AG04450 (cell line): ENCODE measurements around the gene FILIP1L. TPM values are rescaled to one million over a fixed set of nuclear protein-coding genes. Genes with fewer than 3 reads are reported as not detected.

ENCODE experiments used
- CTCF ChIA-PET: fragments of 300-600, 350-600 bp; formaldehyde crosslinking; extraction: SDS; loops from one replicate; lab custom pipeline; 2022; ENCODE audit warnings: antibody characterized with exemption, inconsistent platforms; lab: Charles Lee
- POLR2A ChIA-PET: fragments of 350-600 bp; formaldehyde crosslinking; extraction: SDS; loops from one replicate; lab custom pipeline; 2021; ENCODE audit warnings: antibody characterized with exemption, inconsistent platforms; lab: Yijun Ruan, JAX
- DNase-seq: peaks from one replicate; pipeline ENCODE4 v3.0.0-alpha.2; 2011; ENCODE audit warnings: low read depth, low spot score
- H3K27ac ChIP-seq: one replicate; pipeline ENCODE4 v1.5.1; 2012; ENCODE audit warnings: low read depth, low read length, control low read depth
- H3K27me3 ChIP-seq: one replicate; pipeline ENCODE4 v1.6.0; 2012; ENCODE audit warnings: low read length; ENCODE audit not compliant: control insufficient read depth, insufficient read depth
- H3K4me3 ChIP-seq: 2 replicates; pipeline ENCODE4 v1.5.1; 2011; ENCODE audit warnings: mild to moderate bottlenecking, low read depth, low read length, control low read depth
- H3K9me3 ChIP-seq: 2 replicates; pipeline ENCODE4 v1.5.1; 2012; ENCODE audit warnings: low read length; ENCODE audit not compliant: control insufficient read depth, insufficient read depth
- polyA plus RNA-seq: library from polyadenylated mRNA; depleted of rRNA; stranded (reverse); fragments of >200 nt; gene quantifications from 2 replicates; pipeline ENCODE4 v1.2.3, GENCODE V29; 2011
- TF ChIP-seq, protein P1 (sequence below): IDR thresholded peaks from 2 replicates; pipeline ENCODE4 v1.5.1; 2011; ENCODE audit warnings: low read depth, low read length, control low read depth, inconsistent platforms

FILIP1L gene
- polyA plus RNA-seq, 1 experiment: 75.5 TPM

DNA sequence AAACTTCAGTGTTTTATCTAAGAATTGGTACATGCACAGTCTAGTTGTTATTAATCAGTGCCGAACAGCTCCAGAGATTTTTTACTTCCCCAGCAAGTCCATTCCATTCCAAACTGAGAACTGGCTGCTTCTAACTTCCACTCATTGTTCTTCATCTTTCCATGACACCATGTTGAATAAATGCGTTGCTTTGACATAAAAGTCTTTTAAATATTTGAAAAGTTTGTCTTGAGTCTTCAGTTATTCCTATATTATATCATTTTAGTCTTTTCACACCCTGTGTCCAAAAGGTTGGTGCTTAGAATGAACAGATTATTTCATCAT lies 231.2 kb downstream of the FILIP1L start:
- no peaks in the 10 kb centered on the region for H3K27me3 ChIP-seq
- ChIA-PET POLR2A (no interaction called here), CTCF (no interaction called here)
- H3K4me3 ChIP-seq: no peak overlapping the region
- DNase-seq: no peak
- H3K9me3 ChIP-seq: no peaks in the 10 kb centered on the region
- H3K27ac ChIP-seq: no peak overlapping the region
- TF ChIP-seq, protein P1, sequence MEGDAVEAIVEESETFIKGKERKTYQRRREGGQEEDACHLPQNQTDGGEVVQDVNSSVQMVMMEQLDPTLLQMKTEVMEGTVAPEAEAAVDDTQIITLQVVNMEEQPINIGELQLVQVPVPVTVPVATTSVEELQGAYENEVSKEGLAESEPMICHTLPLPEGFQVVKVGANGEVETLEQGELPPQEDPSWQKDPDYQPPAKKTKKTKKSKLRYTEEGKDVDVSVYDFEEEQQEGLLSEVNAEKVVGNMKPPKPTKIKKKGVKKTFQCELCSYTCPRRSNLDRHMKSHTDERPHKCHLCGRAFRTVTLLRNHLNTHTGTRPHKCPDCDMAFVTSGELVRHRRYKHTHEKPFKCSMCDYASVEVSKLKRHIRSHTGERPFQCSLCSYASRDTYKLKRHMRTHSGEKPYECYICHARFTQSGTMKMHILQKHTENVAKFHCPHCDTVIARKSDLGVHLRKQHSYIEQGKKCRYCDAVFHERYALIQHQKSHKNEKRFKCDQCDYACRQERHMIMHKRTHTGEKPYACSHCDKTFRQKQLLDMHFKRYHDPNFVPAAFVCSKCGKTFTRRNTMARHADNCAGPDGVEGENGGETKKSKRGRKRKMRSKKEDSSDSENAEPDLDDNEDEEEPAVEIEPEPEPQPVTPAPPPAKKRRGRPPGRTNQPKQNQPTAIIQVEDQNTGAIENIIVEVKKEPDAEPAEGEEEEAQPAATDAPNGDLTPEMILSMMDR: no peak

DNA sequence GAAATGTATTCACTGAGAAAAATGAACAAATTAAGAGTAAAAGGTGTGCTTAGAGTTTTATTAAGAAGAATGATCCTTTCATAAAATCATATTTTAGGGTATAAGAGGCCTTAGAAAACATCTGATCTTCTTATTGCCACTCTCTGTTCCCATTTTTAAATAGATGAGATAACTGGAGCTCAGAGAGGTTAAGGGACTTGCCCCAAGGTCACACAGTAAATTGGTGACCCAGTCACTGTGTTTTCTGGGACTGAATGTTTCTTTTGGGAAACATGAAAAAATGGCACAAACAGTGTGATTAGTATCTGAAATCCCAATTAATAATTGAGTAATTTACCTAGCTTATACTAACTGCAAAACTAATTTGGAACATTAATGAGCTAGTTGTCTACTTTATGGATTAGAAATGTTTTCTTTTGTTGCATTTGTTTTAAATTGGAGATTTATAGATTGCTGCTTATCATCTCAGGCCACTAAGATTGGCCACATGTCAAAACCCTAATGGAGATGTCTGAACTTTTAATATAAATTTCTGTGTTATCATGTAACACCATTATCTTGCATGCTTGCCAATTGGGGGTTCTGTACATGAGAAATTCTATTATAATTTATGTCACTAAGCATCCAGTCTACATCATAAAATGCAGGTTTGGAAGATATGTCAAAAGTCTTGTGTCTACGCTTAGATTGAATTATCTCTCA lies 231.7 kb downstream of the FILIP1L start:
- Histone ChIP-seq H3K9me3 (no peaks in the 10 kb centered on the region), H3K4me3 (no peak overlapping the region), H3K27me3 (no peaks in the 10 kb centered on the region), H3K27ac (no peak overlapping the region)
- POLR2A ChIA-PET: no interaction called here
- no peak for DNase-seq
- CTCF ChIA-PET: no interaction called here
- TF ChIP-seq, protein P1: no peak

DNA sequence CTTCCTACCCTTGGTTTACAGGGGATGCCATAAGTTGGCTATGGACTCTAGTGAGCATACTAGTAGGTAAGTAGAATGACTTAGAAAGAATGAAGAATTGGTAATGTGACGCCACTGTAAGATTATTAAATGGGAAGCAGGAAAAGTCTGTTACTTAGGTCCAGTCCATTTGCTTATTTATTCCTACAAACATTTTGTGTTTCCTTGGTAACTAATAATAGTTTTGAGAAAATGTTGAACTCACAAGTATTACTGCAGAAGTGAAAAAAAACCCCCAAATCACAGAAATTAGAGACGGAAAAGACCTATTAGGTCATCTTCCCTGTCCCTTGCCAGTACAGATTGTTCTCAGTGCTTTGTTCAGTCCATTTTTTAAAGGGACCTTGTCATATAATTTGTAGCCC lies 233.2 kb downstream of the FILIP1L start:
- H3K9me3 ChIP-seq: no peaks in the 10 kb centered on the region
- H3K27me3 ChIP-seq: no peaks in the 10 kb centered on the region
- POLR2A ChIA-PET: no interaction called here
- TF ChIP-seq, protein P1: no peak
- H3K4me3 ChIP-seq: no peak overlapping the region
- DNase-seq: no peak
- H3K27ac ChIP-seq: no peak overlapping the region
- CTCF ChIA-PET: interaction anchor here (0.6 kb wide), 1 partner anchor 222 kb away, joined by 3 read pairs; no protein-coding TSS in a partner anchor

DNA sequence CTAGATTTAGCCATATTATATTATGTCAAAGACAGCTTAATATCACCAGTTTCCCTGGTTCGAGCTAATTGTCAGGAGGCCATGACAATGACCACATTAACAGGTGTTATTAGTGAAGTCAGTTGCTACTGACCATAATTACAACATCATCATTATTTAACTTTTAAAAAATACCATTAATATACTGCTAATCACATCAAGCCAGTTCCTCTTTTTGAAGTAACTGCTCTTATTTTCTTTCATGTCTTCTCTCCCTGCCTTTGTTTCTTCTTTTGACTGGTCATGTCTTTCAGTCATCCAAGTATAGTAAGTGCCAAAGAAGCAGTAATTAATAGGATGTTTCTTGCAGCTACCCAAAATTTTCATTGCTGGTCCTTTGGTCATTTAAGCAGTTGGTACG lies 235.0 kb downstream of the FILIP1L start:
- ChIA-PET CTCF (no interaction called here), POLR2A (no interaction called here)
- H3K27ac ChIP-seq: no peak overlapping the region
- H3K27me3 ChIP-seq: no peaks in the 10 kb centered on the region
- H3K9me3 ChIP-seq: no peaks in the 10 kb centered on the region
- TF ChIP-seq, protein P1: no peak
- DNase-seq: no peak
- H3K4me3 ChIP-seq: no peak overlapping the region

DNA sequence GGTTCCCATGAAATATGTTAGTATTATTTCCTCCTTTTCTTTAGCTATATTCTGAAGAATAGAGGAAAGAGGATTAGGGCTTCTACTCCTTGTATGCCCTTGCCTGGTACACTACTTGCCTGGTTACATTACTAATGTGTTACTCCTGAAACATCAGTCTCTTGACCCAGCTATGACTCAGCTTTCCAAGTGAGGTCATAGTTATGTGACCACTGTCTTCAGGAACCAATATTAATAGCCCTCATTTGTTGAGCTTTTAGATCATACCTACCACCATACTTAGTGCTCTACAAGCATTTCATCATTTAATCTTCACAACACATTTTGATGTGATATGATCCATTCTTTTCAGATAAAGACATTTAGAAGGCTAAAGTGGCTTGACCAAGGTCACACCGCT lies 236.3 kb downstream of the FILIP1L start:
- Histone ChIP-seq H3K9me3 (no peaks in the 10 kb centered on the region), H3K27ac (no peak overlapping the region), H3K27me3 (no peaks in the 10 kb centered on the region), H3K4me3 (no peak overlapping the region)
- ChIA-PET POLR2A (no interaction called here), CTCF (interaction anchor here (1.1 to 1.5 kb wide), 2 partner anchors 35 to 376 kb away, joined by 4 to 6 read pairs; no protein-coding TSS in a partner anchor)
- TF ChIP-seq, protein P1: no peak
- no peak for DNase-seq
